ENCODE data around the gene DMD. TPM values are rescaled to one million over a fixed set of nuclear protein-coding genes. Genes with fewer than 3 reads are reported as not detected.

Gene DMD
- total RNA-seq, 1 experiment from 2014 or later, result 2.2 TPM

DNA sequence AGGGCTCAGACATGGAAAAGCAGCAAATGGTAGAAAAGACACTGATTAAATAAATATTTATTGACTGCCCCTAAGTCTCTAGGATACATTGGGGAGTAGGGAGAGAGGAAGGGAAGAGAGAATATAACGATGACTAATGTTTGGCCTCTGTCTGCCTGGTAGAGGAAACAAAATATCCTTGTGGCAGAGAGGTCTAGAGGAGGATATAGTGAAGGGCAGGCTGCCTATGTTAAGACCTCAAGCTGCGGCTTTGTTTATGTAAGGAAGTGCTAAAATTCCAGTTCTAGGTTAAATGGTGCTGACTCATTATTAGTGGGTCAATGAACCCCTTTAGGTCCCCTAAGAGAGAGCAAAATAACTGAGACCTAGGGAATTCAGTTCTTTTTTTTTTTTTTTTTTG, 1712.2 kb downstream of the DMD start:
- no peaks in the 10 kb centered on the region for H3K27me3 ChIP-seq (ENCODE audit: control insufficient read depth, insufficient read depth, low read length)
- intact Hi-C loops (cut with micrococcal nuclease; ENCODE audit: unreplicated experiment) (no loop called here), in situ Hi-C loops (cut with HindIII; ENCODE audit: low pct_unique_long_range_greater_than_20kb, low sequenced_read_pairs) (no loop called here)
- H3K4me1 ChIP-seq (ENCODE audit: control insufficient read depth, insufficient read depth, low read length), result no peaks in the 10 kb centered on the region
- H3K9me3 ChIP-seq (ENCODE audit: control insufficient read depth, insufficient read depth, low read depth, low read length), result no peaks in the 10 kb centered on the region
- ATAC-seq, result no peak
- H3K4me3 ChIP-seq (ENCODE audit: low read depth in 2 of 2, low read length in 2 of 2), result no peak overlapping the region
- CTCF ChIA-PET, result no interaction called here
- TF ChIP-seq, protein P1, sequence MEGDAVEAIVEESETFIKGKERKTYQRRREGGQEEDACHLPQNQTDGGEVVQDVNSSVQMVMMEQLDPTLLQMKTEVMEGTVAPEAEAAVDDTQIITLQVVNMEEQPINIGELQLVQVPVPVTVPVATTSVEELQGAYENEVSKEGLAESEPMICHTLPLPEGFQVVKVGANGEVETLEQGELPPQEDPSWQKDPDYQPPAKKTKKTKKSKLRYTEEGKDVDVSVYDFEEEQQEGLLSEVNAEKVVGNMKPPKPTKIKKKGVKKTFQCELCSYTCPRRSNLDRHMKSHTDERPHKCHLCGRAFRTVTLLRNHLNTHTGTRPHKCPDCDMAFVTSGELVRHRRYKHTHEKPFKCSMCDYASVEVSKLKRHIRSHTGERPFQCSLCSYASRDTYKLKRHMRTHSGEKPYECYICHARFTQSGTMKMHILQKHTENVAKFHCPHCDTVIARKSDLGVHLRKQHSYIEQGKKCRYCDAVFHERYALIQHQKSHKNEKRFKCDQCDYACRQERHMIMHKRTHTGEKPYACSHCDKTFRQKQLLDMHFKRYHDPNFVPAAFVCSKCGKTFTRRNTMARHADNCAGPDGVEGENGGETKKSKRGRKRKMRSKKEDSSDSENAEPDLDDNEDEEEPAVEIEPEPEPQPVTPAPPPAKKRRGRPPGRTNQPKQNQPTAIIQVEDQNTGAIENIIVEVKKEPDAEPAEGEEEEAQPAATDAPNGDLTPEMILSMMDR (IDR thresholded peaks at IDR 0.05), result no peak
- TF ChIP-seq POLR2AphosphoS5 (IDR thresholded peaks at IDR 0.05; ENCODE audit: low read depth, low read length) (no peak), SIN3A (IDR thresholded peaks at IDR 0.05; ENCODE audit: borderline replicate concordance, insufficient read depth, low read depth, low read length) (no peak), TCF7L2 (IDR thresholded peaks at IDR 0.05; ENCODE audit: low read depth, low read length) (no peak)
- TF ChIP-seq, protein P2, sequence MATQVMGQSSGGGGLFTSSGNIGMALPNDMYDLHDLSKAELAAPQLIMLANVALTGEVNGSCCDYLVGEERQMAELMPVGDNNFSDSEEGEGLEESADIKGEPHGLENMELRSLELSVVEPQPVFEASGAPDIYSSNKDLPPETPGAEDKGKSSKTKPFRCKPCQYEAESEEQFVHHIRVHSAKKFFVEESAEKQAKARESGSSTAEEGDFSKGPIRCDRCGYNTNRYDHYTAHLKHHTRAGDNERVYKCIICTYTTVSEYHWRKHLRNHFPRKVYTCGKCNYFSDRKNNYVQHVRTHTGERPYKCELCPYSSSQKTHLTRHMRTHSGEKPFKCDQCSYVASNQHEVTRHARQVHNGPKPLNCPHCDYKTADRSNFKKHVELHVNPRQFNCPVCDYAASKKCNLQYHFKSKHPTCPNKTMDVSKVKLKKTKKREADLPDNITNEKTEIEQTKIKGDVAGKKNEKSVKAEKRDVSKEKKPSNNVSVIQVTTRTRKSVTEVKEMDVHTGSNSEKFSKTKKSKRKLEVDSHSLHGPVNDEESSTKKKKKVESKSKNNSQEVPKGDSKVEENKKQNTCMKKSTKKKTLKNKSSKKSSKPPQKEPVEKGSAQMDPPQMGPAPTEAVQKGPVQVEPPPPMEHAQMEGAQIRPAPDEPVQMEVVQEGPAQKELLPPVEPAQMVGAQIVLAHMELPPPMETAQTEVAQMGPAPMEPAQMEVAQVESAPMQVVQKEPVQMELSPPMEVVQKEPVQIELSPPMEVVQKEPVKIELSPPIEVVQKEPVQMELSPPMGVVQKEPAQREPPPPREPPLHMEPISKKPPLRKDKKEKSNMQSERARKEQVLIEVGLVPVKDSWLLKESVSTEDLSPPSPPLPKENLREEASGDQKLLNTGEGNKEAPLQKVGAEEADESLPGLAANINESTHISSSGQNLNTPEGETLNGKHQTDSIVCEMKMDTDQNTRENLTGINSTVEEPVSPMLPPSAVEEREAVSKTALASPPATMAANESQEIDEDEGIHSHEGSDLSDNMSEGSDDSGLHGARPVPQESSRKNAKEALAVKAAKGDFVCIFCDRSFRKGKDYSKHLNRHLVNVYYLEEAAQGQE (IDR thresholded peaks at IDR 0.05; ENCODE audit: insufficient read depth in 1 of 2, low read depth in 2 of 2, low read length in 1 of 2), result no peak
- DNase-seq (ENCODE audit: low read depth, low spot score), result no peak
- POLR2A ChIA-PET, result no interaction called here
- H3K27ac ChIP-seq (ENCODE audit: low read length), result no peak overlapping the region
- BruUV-seq (replicated peaks), result no TSS peak
- no peaks in the 10 kb centered on the region for H3K36me3 ChIP-seq (ENCODE audit: control insufficient read depth, insufficient read depth, low read length)

- CTCF ChIA-PET, result no interaction called here
- no peaks in the 10 kb centered on the region for H3K36me3 ChIP-seq (ENCODE audit: control insufficient read depth, insufficient read depth, low read length)
Observed at GRCh38 chrX:31497086-31497485, 1714.3 kb downstream of the DMD start.

More at GRCh38 chrX:31497086-31497485, 1714.3 kb downstream of the DMD start:
- Histone ChIP-seq H3K27me3 (ENCODE audit: control insufficient read depth, insufficient read depth, low read length) (no peaks in the 10 kb centered on the region), H3K4me3 (ENCODE audit: low read depth in 2 of 2, low read length in 2 of 2) (no peak overlapping the region), H3K9me3 (ENCODE audit: control insufficient read depth, insufficient read depth, low read depth, low read length) (no peaks in the 10 kb centered on the region), H3K4me1 (ENCODE audit: control insufficient read depth, insufficient read depth, low read length) (no peaks in the 10 kb centered on the region), H3K27ac (ENCODE audit: low read length) (no peak overlapping the region)
- no peak for DNase-seq (ENCODE audit: low read depth, low spot score)
- POLR2A ChIA-PET, result no interaction called here
- no peak for ATAC-seq
- intact Hi-C loops (cut with micrococcal nuclease; ENCODE audit: unreplicated experiment), result no loop called here
- TF ChIP-seq TCF7L2 (IDR thresholded peaks at IDR 0.05; ENCODE audit: low read depth, low read length) (no peak), SIN3A (IDR thresholded peaks at IDR 0.05; ENCODE audit: borderline replicate concordance, insufficient read depth, low read depth, low read length) (no peak), POLR2AphosphoS5 (IDR thresholded peaks at IDR 0.05; ENCODE audit: low read depth, low read length) (no peak)
- TF ChIP-seq, protein P1 (IDR thresholded peaks at IDR 0.05), result no peak
- TF ChIP-seq, protein P2 (IDR thresholded peaks at IDR 0.05; ENCODE audit: insufficient read depth in 1 of 2, low read depth in 2 of 2, low read length in 1 of 2), result no peak
- in situ Hi-C loops (cut with HindIII; ENCODE audit: low pct_unique_long_range_greater_than_20kb, low sequenced_read_pairs), result no loop called here
- BruUV-seq (replicated peaks), result no TSS peak

Measured in Panc1 (cell line).